ENCODE data around the gene ADCY3.

- TF ChIP-seq POLR2A (IDR thresholded peaks at IDR 0.05; ENCODE audit: low read depth, low read length): no peak
- no peak for TF ChIP-seq USF1 (IDR thresholded peaks at IDR 0.05; ENCODE audit: borderline replicate concordance, extremely low read length, insufficient read depth, low read depth, low read length)
- no peak for TF ChIP-seq BHLHE40 (IDR thresholded peaks at IDR 0.05; ENCODE audit: borderline replicate concordance in 1 of 2, low read depth in 2 of 2, low read length in 1 of 2)
- no peak for TF ChIP-seq CTCF (IDR thresholded peaks at IDR 0.05 in 2 of 3, conservative IDR thresholded peaks at IDR 0.05 in 1 of 3; ENCODE audit: control insufficient read depth in 2 of 3, extremely low read depth in 1 of 3, insufficient read depth in 1 of 3, low read depth in 3 of 3, low read length in 3 of 3)
- TF ChIP-seq BCL3 (IDR thresholded peaks at IDR 0.05; ENCODE audit: borderline replicate concordance, insufficient read depth, low read depth, low read length, poor library complexity, severe bottlenecking): no peak
- TF ChIP-seq RAD51 (IDR thresholded peaks at IDR 0.05): no peak
- no peak for TF ChIP-seq MXI1 (IDR thresholded peaks at IDR 0.05; ENCODE audit: low read depth, low read length)
- no peak for TF ChIP-seq POLR2AphosphoS5 (IDR thresholded peaks at IDR 0.05; ENCODE audit: low read length)
- TF ChIP-seq BRCA1 (IDR thresholded peaks at IDR 0.05; ENCODE audit: low read depth, low read length): no peak
- TF ChIP-seq PAX5 (IDR thresholded peaks at IDR 0.05; ENCODE audit: borderline replicate concordance, low read depth, low read length): no peak
- no peak for TF ChIP-seq RAD21 (IDR thresholded peaks at IDR 0.05; ENCODE audit: insufficient read depth, low read depth, low read length)
- TF ChIP-seq SP1 (IDR thresholded peaks at IDR 0.05; ENCODE audit: low read depth, low read length): no peak
These were observed 26.1 kb downstream of the ADCY3 start for GRCh38 chr2:24893934-24894333.
